Activated gamma-delta T cell treated with Interleukin-2 at 50 U/mL for 16 hours (primary cell): ENCODE data around the gene BPTF.
"Not testable (repeated sequence)": the region's sequence is repeated elsewhere in the genome, so short reads cannot be mapped to it uniquely, and the experiment has no call there.

ENCODE experiments used
- DNase-seq: peaks from one replicate; pipeline ENCODE4 v3.0.0-alpha.2; 2020

The BPTF gene

DNA sequence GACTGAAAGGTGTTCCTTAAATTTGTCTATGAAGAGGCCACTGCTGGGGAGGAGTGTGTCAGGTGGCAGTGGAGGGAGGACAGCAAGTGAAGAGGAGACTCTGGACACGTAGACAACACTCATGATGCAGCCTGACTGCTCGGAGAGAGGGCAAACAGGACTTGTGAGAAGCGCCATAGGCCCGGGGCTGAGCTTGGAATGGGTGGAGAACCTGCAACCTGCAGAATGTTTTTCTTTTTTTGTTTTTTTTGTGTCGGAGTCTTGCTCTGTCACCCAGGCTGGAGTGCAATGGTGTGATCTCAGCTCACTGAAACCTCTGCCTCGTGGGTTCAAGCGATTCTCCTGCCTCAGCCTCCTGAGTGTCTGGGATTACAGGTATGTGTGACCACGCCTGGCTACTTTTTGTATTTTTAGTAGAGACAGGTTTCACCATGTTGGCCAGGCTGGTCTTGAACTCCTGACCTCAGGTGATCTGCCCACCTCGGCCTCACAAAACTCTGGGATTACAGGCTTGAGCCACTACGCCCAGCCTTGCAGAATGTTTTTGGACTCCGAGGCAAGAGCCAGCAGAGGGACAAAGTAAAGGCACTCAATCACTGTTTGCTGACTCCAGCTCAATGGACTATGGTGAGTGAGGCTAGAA lies 189.9 kb downstream of the BPTF start:
- no peak for DNase-seq

- DNase-seq, result no peak
These were observed 191.5 kb downstream of the BPTF start for GRCh38 chr17:68016838-68017237.

GRCh38 chr17:68018493-68018892 lies 193.2 kb downstream of the BPTF start:
- not testable (repeated sequence) for DNase-seq

GRCh38 chr17:68019336-68019674 lies 194.0 kb downstream of the BPTF start:
- no peak for DNase-seq

- peak; percentile 96 for DNase-seq
These were observed 194.5 kb downstream of the BPTF start for GRCh38 chr17:68019675-68020408.

- DNase-seq, result no peak
These were observed 195.1 kb downstream of the BPTF start for GRCh38 chr17:68020409-68020756.

- not testable (repeated sequence) for DNase-seq
These were observed 195.5 kb downstream of the BPTF start for GRCh38 chr17:68020791-68021190.

DNA sequence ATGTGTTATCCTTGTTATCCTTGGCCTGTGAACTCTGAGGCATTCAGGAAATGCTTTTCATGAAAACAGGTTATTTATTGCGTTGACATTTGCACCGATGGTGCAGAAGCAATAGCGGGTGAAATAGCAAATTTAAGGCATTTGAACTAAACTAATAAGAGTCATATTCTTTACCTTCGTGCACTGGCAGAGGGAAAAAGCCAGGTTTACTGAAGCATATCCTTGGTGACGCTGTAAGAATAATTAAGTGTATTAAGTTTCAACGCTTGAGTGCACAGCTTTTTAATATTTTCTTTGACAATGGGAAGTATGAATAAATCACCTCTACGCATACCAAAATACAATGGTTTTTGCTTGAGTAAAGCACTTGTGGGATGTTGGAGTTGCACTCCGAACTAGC lies 196.7 kb downstream of the BPTF start:
- no peak for DNase-seq

- DNase-seq, result not testable (repeated sequence)
These were observed 197.2 kb downstream of the BPTF start for GRCh38 chr17:68022547-68022946.

- DNase-seq, result no peak
These were observed 204.4 kb downstream of the BPTF start for GRCh38 chr17:68029512-68030215.
